SK-N-SH treated with all-trans-retinoic acid at 6 μM for 48 hours (cell line): Measurements from ENCODE around the gene MRTFA.

ENCODE experiments used
- ISL1 ChIP-seq: fragments of 250-450 bp; sonication (Bioruptor Pico); IDR thresholded peaks from 2 replicates; pipeline ENCODE4 v2.1.2; 2022; ENCODE audit warnings: mild to moderate bottlenecking, moderate library complexity
- PPARA ChIP-seq: fragments of 250-450 bp; sonication (Bioruptor Pico); IDR thresholded peaks from 2 replicates; pipeline ENCODE4 v1.5.0; 2020; ENCODE audit warnings: mild to moderate bottlenecking, borderline replicate concordance
- RARB ChIP-seq: fragments of 250-450 bp; sonication (Bioruptor Pico); IDR thresholded peaks from 2 replicates; pipeline ENCODE4 v1.8.0; 2021; ENCODE audit warnings: mild to moderate bottlenecking, moderate library complexity
- ZFP30 ChIP-seq: fragments of 450-650 bp; formaldehyde crosslinking; IDR thresholded peaks from 2 replicates; pipeline ENCODE4 v1.5.0; 2022; ENCODE audit warnings: mild to moderate bottlenecking, moderate library complexity

GRCh38 chr22:40477683-40478337 lies 158.7 kb downstream of the MRTFA start:
- TF ChIP-seq RARB (no peak), PPARA (no peak), ISL1 (CRISPR knock-in tag) (no peak), ZFP30 (CRISPR knock-in tag) (no peak)
